ENCODE measurements around the gene SHISA9.

GRCh38 chr16:12927591-12927990 lies 26.2 kb downstream of the SHISA9 start:
- TF ChIP-seq CTCF (IDR thresholded peaks at IDR 0.05 in 2 of 3, conservative IDR thresholded peaks at IDR 0.05 in 1 of 3; ENCODE audit: borderline replicate concordance in 1 of 3, insufficient read depth in 1 of 3, low read depth in 2 of 3, low read length in 2 of 3) (no peak), EZH2 (IDR thresholded peaks at IDR 0.05) (no peak), TCF7L2 (IDR thresholded peaks at IDR 0.05; ENCODE audit: borderline replicate concordance, extremely low read depth, insufficient read depth, insufficient read length) (no peak), YY1 (IDR thresholded peaks at IDR 0.05; ENCODE audit: extremely low read depth, insufficient replicate concordance, low read depth, low read length) (no peak), RAD21 (IDR thresholded peaks at IDR 0.05; ENCODE audit: low read depth) (no peak), ELF1 (IDR thresholded peaks at IDR 0.05; ENCODE audit: borderline replicate concordance, low read depth) (no peak)
